ENCODE data around the gene CDH6. TPM values are rescaled to one million over a fixed set of nuclear protein-coding genes. Genes with fewer than 3 reads are reported as not detected.

The CDH6 gene
- total and polyA plus RNA-seq, 4 donors = 0.25 to 10.7 (median 4.4) TPM

DNA sequence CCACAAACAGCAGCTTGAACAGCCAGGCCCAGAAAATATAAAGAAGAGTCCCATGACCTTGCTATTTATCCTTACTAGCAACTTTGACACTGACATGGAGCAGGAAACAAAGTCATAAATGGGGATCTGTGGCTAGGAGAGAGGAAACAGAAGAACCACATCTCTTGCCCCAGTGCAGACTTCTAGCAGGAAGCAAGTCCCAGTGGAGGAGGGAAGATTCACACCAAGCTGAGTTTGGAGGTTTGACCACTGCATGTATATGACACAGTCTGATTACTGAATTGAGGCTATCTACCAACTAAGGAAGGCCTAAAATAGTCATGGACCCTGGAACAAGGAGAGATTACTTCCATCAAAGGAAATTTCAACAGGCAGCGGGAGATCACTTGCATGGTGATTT is 51.4 kb downstream of the CDH6 start:
- DNase-seq = no peak
- Histone ChIP-seq H3K36me3 (ENCODE audit: control insufficient read depth in 1 of 2, insufficient read depth in 2 of 2, low read length in 1 of 2) (no peaks in the 10 kb centered on the region), H3K9me3 (ENCODE audit: control insufficient read depth, low read length) (no peaks in the 10 kb centered on the region), H3K4me1 (ENCODE audit: control insufficient read depth in 1 of 2, insufficient read depth in 2 of 2, low read length in 2 of 2) (no peaks in the 10 kb centered on the region), H3K4me3 (ENCODE audit: low read length in 2 of 2) (no peak overlapping the region), H3K27ac (ENCODE audit: low read depth in 1 of 2, low read length in 2 of 2) (no peak overlapping the region), H3K27me3 (ENCODE audit: control insufficient read depth in 1 of 2, insufficient read depth in 2 of 2, low read length in 1 of 2) (no peaks in the 10 kb centered on the region)
- 92 to 93% methylated on average over 1 of the region's 1 CpG for WGBS, 2 donors
- intact Hi-C loops (cut with DNase I) = no loop called here
- ATAC-seq (ENCODE audit: low FRiP score) = no peak

DNA sequence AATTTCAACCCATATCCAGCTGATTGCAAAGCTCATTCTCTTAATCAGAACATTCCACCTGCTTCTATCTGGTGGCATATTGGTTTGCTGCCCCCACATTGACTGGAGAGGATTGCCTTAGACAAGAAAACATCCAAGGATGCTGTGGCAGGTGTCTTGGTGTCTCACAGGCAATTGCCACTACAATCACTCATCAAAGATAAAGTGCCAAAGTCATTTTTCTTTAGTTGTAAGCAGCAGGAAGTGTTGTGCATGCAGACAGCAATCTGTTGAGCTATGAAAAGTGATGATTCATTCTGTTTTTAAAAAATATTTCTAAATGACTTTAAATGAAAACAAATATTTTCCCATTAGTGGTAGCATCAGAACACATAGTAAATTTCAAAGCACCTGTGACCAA is 53.9 kb downstream of the CDH6 start:
- Histone ChIP-seq H3K4me3 (ENCODE audit: low read length in 2 of 2) (no peak overlapping the region), H3K27ac (ENCODE audit: low read depth in 1 of 2, low read length in 2 of 2) (no peak overlapping the region), H3K9me3 (ENCODE audit: control insufficient read depth, low read length) (no peaks in the 10 kb centered on the region), H3K27me3 (ENCODE audit: control insufficient read depth in 1 of 2, insufficient read depth in 2 of 2, low read length in 1 of 2) (no peaks in the 10 kb centered on the region), H3K4me1 (ENCODE audit: control insufficient read depth in 1 of 2, insufficient read depth in 2 of 2, low read length in 2 of 2) (no peaks in the 10 kb centered on the region), H3K36me3 (ENCODE audit: control insufficient read depth in 1 of 2, insufficient read depth in 2 of 2, low read length in 1 of 2) (no peaks in the 10 kb centered on the region)
- intact Hi-C loops (cut with DNase I) = no loop called here
- ATAC-seq (ENCODE audit: low FRiP score) = no peak
- no peak for DNase-seq

DNA sequence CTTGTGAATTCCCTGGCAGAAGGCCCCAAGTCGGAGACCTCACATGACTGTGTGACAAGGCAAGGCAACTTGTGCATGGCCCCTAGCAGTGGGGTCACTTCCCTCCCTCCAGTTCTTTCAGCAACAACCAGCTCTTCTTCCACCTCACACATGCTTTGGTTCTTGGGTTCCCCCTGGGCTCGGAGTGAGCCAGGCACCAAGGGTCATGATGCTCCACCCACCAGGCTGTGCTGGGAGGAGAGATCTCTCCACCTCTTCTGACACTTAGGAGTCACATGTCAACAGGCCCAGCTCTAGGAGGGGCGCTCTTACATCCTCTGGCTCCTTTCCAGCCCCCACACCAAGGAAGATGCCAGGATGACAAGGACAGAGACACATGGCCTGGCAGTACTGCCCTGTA is 56.7 kb downstream of the CDH6 start:
- ATAC-seq (ENCODE audit: low FRiP score) = no peak
- H3K4me1 ChIP-seq (ENCODE audit: control insufficient read depth in 1 of 2, insufficient read depth in 2 of 2, low read length in 2 of 2) = no peaks in the 10 kb centered on the region
- no peak overlapping the region for H3K27ac ChIP-seq (ENCODE audit: low read depth in 1 of 2, low read length in 2 of 2)
- H3K36me3 ChIP-seq (ENCODE audit: control insufficient read depth in 1 of 2, insufficient read depth in 2 of 2, low read length in 1 of 2) = no peaks in the 10 kb centered on the region
- DNase-seq = no peak
- intact Hi-C loops (cut with DNase I) = no loop called here
- H3K9me3 ChIP-seq (ENCODE audit: control insufficient read depth, low read length) = no peaks in the 10 kb centered on the region
- 93 to 96% methylated on average over 3 of the region's 3 CpGs for whole genome bisulfite sequencing, 2 donors
- no peaks in the 10 kb centered on the region for H3K27me3 ChIP-seq (ENCODE audit: control insufficient read depth in 1 of 2, insufficient read depth in 2 of 2, low read length in 1 of 2)
- H3K4me3 ChIP-seq (ENCODE audit: low read length in 2 of 2) = no peak overlapping the region

DNA sequence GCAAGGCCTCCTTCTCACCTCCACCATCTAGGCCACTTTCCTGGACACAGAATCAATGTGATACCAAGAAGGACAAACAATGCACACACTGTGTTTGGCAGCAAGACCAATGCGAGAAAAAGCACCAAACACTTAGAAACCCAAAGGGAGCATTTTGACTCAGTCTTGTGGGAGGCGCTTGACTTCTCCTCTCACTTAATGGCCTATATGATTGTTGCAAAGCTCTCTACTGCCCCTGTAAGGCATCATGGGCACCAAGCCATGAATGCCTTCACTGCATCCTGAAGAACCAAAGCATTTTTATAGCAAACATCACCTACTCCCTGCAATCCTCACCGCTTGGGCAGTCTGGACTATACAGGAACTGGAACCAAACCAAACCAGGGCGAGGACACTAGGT is 57.5 kb downstream of the CDH6 start:
- ATAC-seq (ENCODE audit: low FRiP score) (no peak), DNase-seq (no peak)
- H3K27ac ChIP-seq (ENCODE audit: low read depth in 1 of 2, low read length in 2 of 2) = no peak overlapping the region
- WGBS, 2 donors = 95 to 97% methylated on average over 4 of the region's 4 CpGs
- intact Hi-C loops (cut with DNase I) = no loop called here
- H3K9me3 ChIP-seq (ENCODE audit: control insufficient read depth, low read length) = no peaks in the 10 kb centered on the region
- no peak overlapping the region for H3K4me3 ChIP-seq (ENCODE audit: low read length in 2 of 2)
- no peaks in the 10 kb centered on the region for H3K36me3 ChIP-seq (ENCODE audit: control insufficient read depth in 1 of 2, insufficient read depth in 2 of 2, low read length in 1 of 2)
- no peaks in the 10 kb centered on the region for H3K27me3 ChIP-seq (ENCODE audit: control insufficient read depth in 1 of 2, insufficient read depth in 2 of 2, low read length in 1 of 2)
- H3K4me1 ChIP-seq (ENCODE audit: control insufficient read depth in 1 of 2, insufficient read depth in 2 of 2, low read length in 2 of 2) = no peaks in the 10 kb centered on the region

DNA sequence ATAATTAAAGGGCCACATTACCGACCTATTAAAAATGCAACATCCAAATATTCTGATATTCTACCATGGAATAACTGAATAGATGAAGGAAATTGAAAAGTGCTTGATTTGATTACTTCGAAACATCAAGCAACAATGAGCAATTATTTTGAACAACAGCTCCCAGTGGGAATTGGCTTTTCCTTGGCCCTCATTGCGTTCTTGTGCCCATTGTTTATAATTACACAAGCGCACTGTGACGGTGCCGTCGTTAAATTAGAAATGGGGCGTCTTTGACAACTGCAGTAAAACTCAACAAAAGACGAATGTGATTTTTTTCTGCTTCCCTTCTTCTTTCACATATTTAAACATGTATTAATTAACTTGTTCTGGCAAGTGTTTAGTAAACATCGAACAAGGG is 61.6 kb downstream of the CDH6 start:
- intact Hi-C loops (cut with DNase I) = no loop called here
- Histone ChIP-seq H3K4me1 (ENCODE audit: control insufficient read depth in 1 of 2, insufficient read depth in 2 of 2, low read length in 2 of 2) (no peaks in the 10 kb centered on the region), H3K36me3 (ENCODE audit: control insufficient read depth in 1 of 2, insufficient read depth in 2 of 2, low read length in 1 of 2) (no peaks in the 10 kb centered on the region), H3K27ac (ENCODE audit: low read depth in 1 of 2, low read length in 2 of 2) (no peak overlapping the region), H3K4me3 (ENCODE audit: low read length in 2 of 2) (no peak overlapping the region), H3K9me3 (ENCODE audit: control insufficient read depth, low read length) (no peaks in the 10 kb centered on the region), H3K27me3 (ENCODE audit: control insufficient read depth in 1 of 2, insufficient read depth in 2 of 2, low read length in 1 of 2) (no peaks in the 10 kb centered on the region)
- DNase-seq = no peak
- WGBS, 2 donors = 93 to 95% methylated on average over 10 of the region's 10 CpGs
- ATAC-seq (ENCODE audit: low FRiP score) = no peak

DNA sequence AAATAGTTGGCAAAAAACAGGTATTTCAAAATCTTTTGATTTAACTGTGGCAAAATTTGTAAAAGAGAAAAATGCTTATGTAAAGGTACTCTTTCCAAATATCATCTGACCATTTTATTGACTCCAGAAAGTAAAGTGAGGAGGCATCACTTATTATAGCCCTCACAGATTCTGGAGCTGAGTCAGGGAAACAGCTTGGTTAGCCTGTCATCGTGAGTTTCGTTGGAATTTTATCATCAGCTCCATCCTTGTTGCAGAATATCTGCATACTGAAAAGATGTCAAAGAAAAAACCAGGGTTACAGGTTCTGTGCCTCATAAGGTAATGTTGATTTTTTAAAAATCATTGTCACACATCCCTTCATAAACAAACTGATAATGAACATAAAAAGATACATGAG is 74.8 kb downstream of the CDH6 start:
- H3K9me3 ChIP-seq (ENCODE audit: control insufficient read depth, low read length) = no peaks in the 10 kb centered on the region
- H3K27me3 ChIP-seq (ENCODE audit: control insufficient read depth in 1 of 2, insufficient read depth in 2 of 2, low read length in 1 of 2) = no peaks in the 10 kb centered on the region
- no peaks in the 10 kb centered on the region for H3K4me1 ChIP-seq (ENCODE audit: control insufficient read depth in 1 of 2, insufficient read depth in 2 of 2, low read length in 2 of 2)
- H3K27ac ChIP-seq (ENCODE audit: low read depth in 1 of 2, low read length in 2 of 2) = no peak overlapping the region
- ATAC-seq (ENCODE audit: low FRiP score) (no peak), DNase-seq (no peak)
- intact Hi-C loops (cut with DNase I) = no loop called here
- H3K4me3 ChIP-seq (ENCODE audit: low read length in 2 of 2) = no peak overlapping the region
- H3K36me3 ChIP-seq (ENCODE audit: control insufficient read depth in 1 of 2, insufficient read depth in 2 of 2, low read length in 1 of 2) = no peaks in the 10 kb centered on the region
- WGBS, 2 donors = 79% methylated on average over 2 of the region's 2 CpGs

- H3K27me3 ChIP-seq (ENCODE audit: control insufficient read depth in 1 of 2, insufficient read depth in 2 of 2, low read length in 1 of 2) = no peaks in the 10 kb centered on the region
- no peak overlapping the region for H3K27ac ChIP-seq (ENCODE audit: low read depth in 1 of 2, low read length in 2 of 2)
- DNase-seq (no peak), ATAC-seq (ENCODE audit: low FRiP score) (no peak)
- H3K9me3 ChIP-seq (ENCODE audit: control insufficient read depth, low read length) = no peaks in the 10 kb centered on the region
- WGBS, 2 donors = 71 to 77% methylated on average over 4 of the region's 4 CpGs
- no peaks in the 10 kb centered on the region for H3K36me3 ChIP-seq (ENCODE audit: control insufficient read depth in 1 of 2, insufficient read depth in 2 of 2, low read length in 1 of 2)
- no peaks in the 10 kb centered on the region for H3K4me1 ChIP-seq (ENCODE audit: control insufficient read depth in 1 of 2, insufficient read depth in 2 of 2, low read length in 2 of 2)
- H3K4me3 ChIP-seq (ENCODE audit: low read length in 2 of 2) = no peak overlapping the region
- intact Hi-C loops (cut with DNase I) = no loop called here
Observed at GRCh38 chr5:31268686-31269085, 75.2 kb downstream of the CDH6 start.

GRCh38 chr5:31269259-31269658 is 75.8 kb downstream of the CDH6 start:
- intact Hi-C loops (cut with DNase I) = no loop called here
- no peaks in the 10 kb centered on the region for H3K36me3 ChIP-seq (ENCODE audit: control insufficient read depth in 1 of 2, insufficient read depth in 2 of 2, low read length in 1 of 2)
- no peak overlapping the region for H3K27ac ChIP-seq (ENCODE audit: low read depth in 1 of 2, low read length in 2 of 2)
- 55 to 70% methylated on average over 4 of the region's 4 CpGs for WGBS, 2 donors
- H3K4me1 ChIP-seq (ENCODE audit: control insufficient read depth in 1 of 2, insufficient read depth in 2 of 2, low read length in 2 of 2) = no peaks in the 10 kb centered on the region
- H3K9me3 ChIP-seq (ENCODE audit: control insufficient read depth, low read length) = no peaks in the 10 kb centered on the region
- H3K27me3 ChIP-seq (ENCODE audit: control insufficient read depth in 1 of 2, insufficient read depth in 2 of 2, low read length in 1 of 2) = no peaks in the 10 kb centered on the region
- H3K4me3 ChIP-seq (ENCODE audit: low read length in 2 of 2) = no peak overlapping the region
- DNase-seq = no peak
- no peak for ATAC-seq (ENCODE audit: low FRiP score)

GRCh38 chr5:31270396-31270795 is 76.9 kb downstream of the CDH6 start:
- Histone ChIP-seq H3K27ac (ENCODE audit: low read depth in 1 of 2, low read length in 2 of 2) (no peak overlapping the region), H3K4me1 (ENCODE audit: control insufficient read depth in 1 of 2, insufficient read depth in 2 of 2, low read length in 2 of 2) (no peaks in the 10 kb centered on the region), H3K36me3 (ENCODE audit: control insufficient read depth in 1 of 2, insufficient read depth in 2 of 2, low read length in 1 of 2) (no peaks in the 10 kb centered on the region), H3K9me3 (ENCODE audit: control insufficient read depth, low read length) (no peaks in the 10 kb centered on the region), H3K27me3 (ENCODE audit: control insufficient read depth in 1 of 2, insufficient read depth in 2 of 2, low read length in 1 of 2) (no peaks in the 10 kb centered on the region), H3K4me3 (ENCODE audit: low read length in 2 of 2) (no peak overlapping the region)
- intact Hi-C loops (cut with DNase I) = no loop called here
- WGBS, 2 donors = 83 to 89% methylated on average over 5 of the region's 5 CpGs
- DNase-seq = no peak
- ATAC-seq (ENCODE audit: low FRiP score) = no peak

All from aorta (tissue), 5 donors.